HEK293T (cell line): ENCODE data around the gene NCF2.

Experiments used
- CTCF ChIA-PET: fragments of 350-600 bp; formaldehyde crosslinking; extraction: SDS; loops from one replicate; lab custom pipeline; 2021; ENCODE audit warnings: antibody characterized with exemption, inconsistent platforms; lab: Yijun Ruan, JAX
- POLR2A ChIA-PET: fragments of 350-600 bp; formaldehyde crosslinking; extraction: SDS; loops from one replicate; lab custom pipeline; 2020; ENCODE audit warnings: antibody characterized with exemption, inconsistent platforms; lab: Yijun Ruan, JAX
- DNase-seq: peaks from one replicate; pipeline ENCODE4 v3.0.0; 2012; ENCODE audit warnings: mixed read lengths; ENCODE audit errors: extremely low spot score
- ARNT ChIP-seq: fragments of 450-650 bp; IDR thresholded peaks from 2 replicates; pipeline ENCODE4 v1.6.1; 2017; ENCODE audit warnings: mild to moderate bottlenecking
- BHLHE40 ChIP-seq: fragments of 450-650 bp; IDR thresholded peaks from 2 replicates; pipeline ENCODE4 v1.6.1; 2016; ENCODE audit warnings: mild to moderate bottlenecking, moderate library complexity, borderline replicate concordance
- CTBP1 ChIP-seq: fragments of 450-650 bp; IDR thresholded peaks from 2 replicates; pipeline ENCODE4 v1.6.1; 2016; ENCODE audit warnings: borderline replicate concordance
- ELF4 ChIP-seq: fragments of 450-650 bp; IDR thresholded peaks from 2 replicates; pipeline ENCODE4 v1.6.1; 2017; ENCODE audit warnings: antibody characterized with exemption
- FOXA1 ChIP-seq: fragments of 450-650 bp; IDR thresholded peaks from 2 replicates; pipeline ENCODE4 v1.6.1; 2016; ENCODE audit warnings: mild to moderate bottlenecking
- FOXK2 ChIP-seq: fragments of 450-650 bp; IDR thresholded peaks from 2 replicates; pipeline ENCODE4 v1.6.1; 2016; ENCODE audit warnings: mild to moderate bottlenecking
- FOXM1 ChIP-seq: fragments of 450-650 bp; IDR thresholded peaks from 2 replicates; pipeline ENCODE4 v1.6.1; 2017; ENCODE audit warnings: mild to moderate bottlenecking, borderline replicate concordance
- HDGF ChIP-seq: fragments of 450-650 bp; IDR thresholded peaks from 2 replicates; pipeline ENCODE4 v1.6.1; 2017; ENCODE audit warnings: antibody characterized with exemption, borderline replicate concordance
- L3MBTL2 ChIP-seq: fragments of 450-650 bp; conservative IDR thresholded peaks from 2 replicates; pipeline ENCODE4 v1.6.1; 2016; ENCODE audit warnings: mild to moderate bottlenecking
- LEF1 ChIP-seq: fragments of 450-650 bp; IDR thresholded peaks from 2 replicates; pipeline ENCODE4 v1.6.1; 2017; ENCODE audit warnings: mild to moderate bottlenecking, borderline replicate concordance
- NFRKB ChIP-seq: fragments of 450-650 bp; IDR thresholded peaks from 2 replicates; pipeline ENCODE4 v1.6.1; 2016; ENCODE audit warnings: mild to moderate bottlenecking, moderate library complexity
- PKNOX1 ChIP-seq: fragments of 450-650 bp; IDR thresholded peaks from 2 replicates; pipeline ENCODE4 v1.6.1; 2016
- SP1 ChIP-seq: fragments of 450-650 bp; IDR thresholded peaks from 2 replicates; pipeline ENCODE4 v1.6.1; 2017
- SUZ12 ChIP-seq: fragments of 450-650 bp; IDR thresholded peaks from 2 replicates; pipeline ENCODE4 v1.6.1; 2016; ENCODE audit warnings: mild to moderate bottlenecking
- TARDBP ChIP-seq: fragments of 450-650 bp; IDR thresholded peaks from 2 replicates; pipeline ENCODE4 v1.6.1; 2016
- ZNF384 ChIP-seq: fragments of 450-650 bp; IDR thresholded peaks from 2 replicates; pipeline ENCODE4 v1.6.1; 2016

Gene NCF2

GRCh38 chr1:183602510-183602909 is 12.3 kb upstream of the NCF2 start:
- DNase-seq, result no peak
- POLR2A ChIA-PET, result no interaction called here
- TF ChIP-seq LEF1 (no peak), FOXA1 (no peak), CTBP1 (no peak), NFRKB (no peak), ZNF384 (no peak), FOXK2 (no peak), SUZ12 (no peak), ELF4 (no peak), TARDBP (no peak), FOXM1 (no peak), L3MBTL2 (no peak), PKNOX1 (no peak), BHLHE40 (no peak), SP1 (no peak)
- CTCF ChIA-PET, result no interaction called here

- TF ChIP-seq SUZ12 (no peak), CTBP1 (no peak), FOXM1 (no peak), HDGF (no peak), SP1 (no peak), ARNT (no peak), TARDBP (no peak), FOXA1 (no peak), PKNOX1 (no peak), ELF4 (no peak), ZNF384 (no peak), FOXK2 (no peak), NFRKB (no peak), BHLHE40 (no peak), LEF1 (no peak), L3MBTL2 (no peak)
- DNase-seq, result no peak
- POLR2A ChIA-PET, result no interaction called here
- CTCF ChIA-PET, result interaction anchor here (0.6 kb wide), 1 partner anchor 279 kb away, joined by 3 read pairs; no protein-coding TSS in a partner anchor
Observed at GRCh38 chr1:183600634-183601033, 10.4 kb upstream of the NCF2 start.

- ChIA-PET CTCF (interaction anchor here (0.6 kb wide), 1 partner anchor 279 kb away, joined by 3 read pairs; no protein-coding TSS in a partner anchor), POLR2A (no interaction called here)
- TF ChIP-seq ARNT (no peak), ELF4 (no peak), HDGF (no peak)
- DNase-seq, result no peak
Observed at GRCh38 chr1:183600136-183600535, 9.9 kb upstream of the NCF2 start.

GRCh38 chr1:183598386-183598785 is 8.1 kb upstream of the NCF2 start:
- TF ChIP-seq PKNOX1 (no peak), NFRKB (no peak), TARDBP (no peak), ARNT (no peak), CTBP1 (no peak), L3MBTL2 (no peak), SP1 (no peak), FOXA1 (no peak), ELF4 (no peak), LEF1 (no peak), HDGF (no peak), BHLHE40 (no peak), FOXK2 (no peak), SUZ12 (no peak), ZNF384 (no peak), FOXM1 (no peak)
- ChIA-PET POLR2A (no interaction called here), CTCF (no interaction called here)
- no peak for DNase-seq

GRCh38 chr1:183597656-183598347 is 7.5 kb upstream of the NCF2 start:
- DNase-seq, result no peak
- CTCF ChIA-PET, result no interaction called here

More at GRCh38 chr1:183597656-183598347, 7.5 kb upstream of the NCF2 start:
- POLR2A ChIA-PET, result no interaction called here
- TF ChIP-seq HDGF (no peak), SP1 (no peak), SUZ12 (no peak), NFRKB (no peak), FOXK2 (no peak), PKNOX1 (no peak), LEF1 (no peak), FOXM1 (no peak), TARDBP (no peak), FOXA1 (no peak), L3MBTL2 (no peak), ZNF384 (no peak), BHLHE40 (no peak), ELF4 (no peak), CTBP1 (no peak), ARNT (no peak)
